ENCODE results near the gene GALNT7.

The GALNT7 gene

GRCh38 chr4:173242466-173243250, 74.0 kb downstream of the GALNT7 start:
- no peak for DNase-seq

DNA sequence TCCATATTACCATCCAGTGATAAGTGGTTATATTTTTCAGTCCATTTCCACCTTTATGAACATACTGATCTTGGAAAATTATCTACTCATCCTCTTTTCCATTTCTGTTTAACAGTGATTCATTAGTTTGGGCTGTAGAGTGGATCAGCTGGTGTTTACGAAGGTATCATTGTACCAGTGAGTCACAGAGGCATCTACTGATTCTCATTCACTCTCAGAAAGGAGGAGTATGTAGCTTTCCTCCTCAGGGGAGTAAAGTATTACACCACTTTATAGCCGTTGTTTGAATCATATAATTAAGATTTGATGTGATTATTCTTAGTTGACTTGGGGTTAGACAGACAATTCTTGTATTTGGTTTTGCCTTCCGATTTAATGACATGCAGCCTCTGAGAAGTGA, 74.7 kb downstream of the GALNT7 start:
- DNase-seq, result no peak

GRCh38 chr4:173243917-173244658, 75.5 kb downstream of the GALNT7 start:
- peak; percentile 8 for DNase-seq

DNA sequence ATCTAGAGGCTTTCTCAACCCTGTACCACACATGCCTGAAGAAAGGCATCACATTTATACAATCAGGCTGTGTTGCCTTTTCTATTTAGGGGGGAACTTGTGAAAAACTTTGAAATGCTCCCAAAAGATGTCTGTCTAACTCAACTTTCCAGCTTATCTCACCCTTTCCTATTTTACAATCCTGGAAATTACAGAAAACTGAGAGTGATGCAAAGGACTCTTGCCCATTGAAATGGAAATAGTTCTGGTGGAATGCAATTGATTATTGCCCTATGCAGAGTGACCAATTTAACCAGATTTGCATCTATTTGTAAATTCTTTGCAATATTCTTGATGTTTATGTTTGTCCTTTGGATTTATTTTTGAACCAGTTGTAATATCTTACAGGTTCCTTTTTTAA, 77.3 kb downstream of the GALNT7 start:
- DNase-seq, result no peak

- DNase-seq, result peak; percentile 20
These were observed 78.1 kb downstream of the GALNT7 start for GRCh38 chr4:173246719-173247118.

DNA sequence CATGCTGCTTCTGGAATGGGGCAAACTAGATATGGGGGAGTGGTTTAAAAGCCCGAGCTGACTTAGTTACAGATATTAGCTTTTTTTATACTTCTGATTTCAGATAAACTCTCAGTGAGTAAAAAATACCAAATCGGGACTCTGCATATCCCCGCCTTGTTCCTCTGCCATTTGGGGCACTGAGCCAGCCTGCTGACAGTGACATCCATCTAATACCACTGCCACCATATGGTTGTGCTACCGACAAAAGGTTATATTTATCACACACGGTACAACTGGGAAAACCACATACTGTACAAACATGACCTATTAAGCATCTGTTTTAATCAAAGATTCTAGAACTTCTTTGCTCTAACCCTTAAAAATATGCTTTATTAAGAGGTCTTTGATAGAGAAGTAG, 78.7 kb downstream of the GALNT7 start:
- DNase-seq, result peak; percentile 85

DNA sequence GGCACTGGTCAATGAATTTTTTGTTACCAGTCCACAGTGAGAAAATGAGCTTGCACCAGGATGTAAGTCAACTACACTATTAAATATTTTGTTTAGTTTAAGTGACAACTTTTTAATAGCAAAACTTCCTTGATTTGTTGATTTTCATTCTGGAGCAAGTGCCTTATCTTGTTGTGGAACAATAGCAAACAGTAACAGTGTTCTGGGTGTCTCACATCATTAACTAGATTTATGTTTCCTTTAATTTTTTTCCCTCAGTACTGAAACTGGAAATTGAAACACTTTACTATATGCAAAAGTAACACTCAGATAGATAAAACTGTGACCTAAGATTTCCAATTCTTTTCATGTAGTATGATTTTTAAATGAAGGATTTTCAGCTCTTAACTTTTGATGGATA, 80.1 kb downstream of the GALNT7 start:
- DNase-seq, result no peak

DNA sequence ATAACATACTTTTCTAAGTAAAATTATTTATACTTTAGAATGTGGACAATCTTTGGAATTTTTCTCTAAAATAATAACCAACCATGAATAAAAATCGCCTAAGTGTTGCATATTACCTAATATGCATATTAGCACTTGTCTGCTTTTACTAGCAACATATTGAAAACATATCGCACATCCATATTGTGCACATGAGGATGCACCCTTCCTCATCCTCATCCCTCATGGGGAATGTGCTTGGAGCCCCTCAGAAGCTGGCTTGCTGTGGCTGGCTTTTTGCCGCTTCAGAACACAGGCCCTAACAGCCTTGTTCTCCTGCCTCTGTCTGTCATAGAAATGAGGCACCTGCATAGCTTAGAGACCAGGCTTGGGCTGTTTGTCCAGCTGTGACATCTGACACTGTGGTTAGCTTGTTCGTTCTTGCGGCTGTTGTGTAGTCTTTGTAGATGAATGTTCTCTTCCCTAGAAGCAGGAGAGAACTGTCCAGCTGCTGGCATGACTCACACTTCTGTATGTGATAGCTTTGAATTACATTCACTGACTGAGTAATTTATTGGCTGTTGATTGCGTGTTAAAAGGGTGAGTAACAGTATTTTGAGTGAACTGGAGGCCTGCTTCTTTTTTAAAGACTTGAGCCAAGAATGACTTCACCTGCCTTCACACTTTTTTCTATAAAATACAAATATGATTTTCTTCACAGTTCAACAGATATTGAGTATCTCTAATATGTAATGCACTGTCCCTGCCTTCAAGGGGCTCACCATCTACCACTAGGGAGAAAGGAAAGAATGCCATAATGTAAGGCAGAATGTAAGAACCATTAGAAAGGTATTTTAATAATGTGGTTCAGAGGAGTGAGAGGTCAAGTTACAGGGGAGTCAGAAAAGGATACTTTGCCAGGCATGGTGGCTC, 83.7 kb downstream of the GALNT7 start:
- DNase-seq, result peak; percentile 6

DNA sequence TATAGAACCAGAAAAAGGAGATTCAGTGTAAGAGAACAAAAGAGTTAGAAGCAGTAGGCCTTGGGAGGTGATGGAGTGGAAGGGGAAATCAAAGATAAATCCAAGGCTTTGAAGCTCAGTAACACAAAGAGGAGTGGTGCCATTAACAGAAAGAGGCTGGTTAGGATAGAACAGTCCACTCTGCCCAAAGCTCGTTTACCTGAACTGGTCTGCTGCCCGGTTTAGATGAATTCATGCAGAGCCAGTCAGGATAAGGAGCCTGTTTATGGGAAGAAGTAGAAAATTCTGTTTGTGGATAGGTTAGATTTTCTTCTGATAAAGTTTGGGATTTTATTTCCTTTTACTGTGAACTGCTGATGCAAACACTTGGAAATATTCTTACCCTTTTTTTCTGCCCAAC, 85.0 kb downstream of the GALNT7 start:
- DNase-seq, result no peak

- DNase-seq, result no peak
These were observed 86.0 kb downstream of the GALNT7 start for GRCh38 chr4:173254646-173255045.

GRCh38 chr4:173256825-173257224, 88.2 kb downstream of the GALNT7 start:
- no peak for DNase-seq

DNA sequence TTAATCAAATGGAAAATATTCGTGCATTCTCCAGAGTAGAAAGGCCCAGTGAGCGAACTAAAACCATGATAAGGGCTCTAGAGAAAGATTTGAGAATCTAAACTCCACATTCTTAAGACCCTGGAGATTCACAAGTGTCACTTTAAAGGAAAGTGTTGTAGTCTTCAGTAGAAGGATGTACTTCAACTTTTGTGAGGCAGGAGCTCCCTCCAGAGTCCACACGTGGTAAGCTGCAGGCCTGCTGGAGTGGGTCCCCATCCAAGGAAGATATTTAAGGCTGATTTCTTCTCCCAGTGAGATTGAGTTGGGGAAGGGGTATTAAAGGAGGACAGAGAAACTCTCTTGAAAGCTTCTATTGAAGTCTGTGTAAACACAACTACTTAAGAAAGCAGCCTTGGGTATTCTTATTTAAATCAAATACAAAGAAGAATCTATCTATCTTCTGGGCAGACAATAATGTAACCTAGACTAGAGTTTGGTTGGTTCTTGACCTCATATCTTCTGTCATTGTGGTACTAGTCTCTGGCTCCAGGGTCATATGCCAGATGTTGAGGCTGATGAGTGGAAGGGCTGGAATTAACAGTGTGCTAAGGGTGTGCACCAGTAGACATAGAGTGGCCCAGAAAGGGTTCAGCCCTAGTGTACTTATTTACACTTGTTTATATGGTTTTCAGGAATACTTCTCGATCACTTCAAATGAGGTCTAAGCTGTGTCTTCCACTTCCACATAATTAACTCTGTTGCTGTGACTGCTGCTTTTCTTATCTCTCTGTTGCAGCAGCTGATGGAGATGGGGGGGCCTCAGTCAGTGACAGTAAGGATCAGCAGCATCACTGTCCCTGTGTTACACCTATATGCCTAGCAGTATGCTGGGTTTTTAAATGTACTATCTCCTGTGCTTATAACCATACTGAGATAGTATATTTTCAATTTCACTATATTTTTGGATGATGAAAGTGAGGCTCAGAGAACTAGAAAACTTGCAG, 89.4 kb downstream of the GALNT7 start:
- DNase-seq, result peak; percentile 45

- no peak for DNase-seq
These were observed 90.3 kb downstream of the GALNT7 start for GRCh38 chr4:173258866-173259265.

- DNase-seq, result no peak
These were observed 90.7 kb downstream of the GALNT7 start for GRCh38 chr4:173259310-173259709.

- DNase-seq, result no peak
These were observed 92.4 kb downstream of the GALNT7 start for GRCh38 chr4:173261052-173261451.

- DNase-seq, result no peak
These were observed 93.8 kb downstream of the GALNT7 start for GRCh38 chr4:173262375-173262774.

DNA sequence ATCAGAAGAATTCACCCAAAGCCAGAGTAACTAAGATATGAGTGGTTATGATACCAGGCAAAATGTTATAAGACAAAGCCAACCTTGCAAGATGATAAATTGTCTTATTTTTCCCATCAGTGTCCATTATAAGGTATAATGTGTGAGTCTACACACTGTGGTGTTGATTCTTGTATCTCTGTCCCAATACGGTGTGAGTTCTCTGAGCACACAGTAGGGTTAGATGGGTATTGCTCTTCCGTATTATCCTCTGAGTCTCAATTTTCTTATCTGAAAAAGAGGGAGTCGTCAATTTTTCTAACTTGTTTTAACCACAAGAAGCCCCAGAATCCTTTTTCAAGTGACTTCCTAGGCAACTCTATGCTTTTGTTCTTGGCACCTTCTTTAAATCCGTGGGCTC, 95.6 kb downstream of the GALNT7 start:
- no peak for DNase-seq

DNA sequence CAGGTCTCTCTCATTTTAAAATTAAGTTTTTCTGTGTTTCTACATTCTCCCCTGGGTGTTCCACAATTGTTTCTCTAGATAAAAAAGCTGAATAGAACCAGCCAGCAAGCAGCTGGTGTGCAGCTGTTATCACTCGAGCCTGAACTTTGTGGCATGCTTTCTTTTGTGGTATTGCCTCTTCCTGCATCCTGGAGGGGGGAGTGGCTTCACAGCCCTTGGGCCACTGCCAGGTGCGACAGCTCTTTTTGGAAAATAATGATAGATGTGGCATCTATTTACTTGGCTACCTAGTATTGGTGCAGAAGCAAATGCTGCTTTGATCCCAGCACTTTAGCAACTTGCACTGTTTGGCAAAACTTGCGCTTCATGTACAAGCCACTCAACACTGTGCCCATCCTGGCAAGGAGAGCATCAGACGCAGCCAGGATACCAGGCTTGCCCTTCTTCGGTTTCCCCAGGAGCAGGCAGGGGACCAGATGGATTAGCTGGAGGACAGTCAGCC, 96.1 kb downstream of the GALNT7 start:
- peak; percentile 14 for DNase-seq

GRCh38 chr4:173265751-173266150, 97.1 kb downstream of the GALNT7 start:
- no peak for DNase-seq

- DNase-seq, result no peak
These were observed 99.1 kb downstream of the GALNT7 start for GRCh38 chr4:173267711-173268110.

- DNase-seq, result no peak
These were observed 100.7 kb downstream of the GALNT7 start for GRCh38 chr4:173269280-173269679.

Data from NCI-H1694 treated with DMSO at 0.1 percent for 48 hours (cell line).